Measurements from ENCODE around the gene ST3GAL4. TPM values are rescaled to one million over a fixed set of nuclear protein-coding genes. Genes with fewer than 3 reads are reported as not detected.

The ST3GAL4 gene
- total and polyA plus RNA-seq, 10 of the 15 experiments (the other 5 are each of a cell fraction or from before 2014, with no cell fraction given): 3.8 to 8.1 (median 6.5) TPM; not detected in 2

GRCh38 chr11:126434950-126435335 is 79.5 kb downstream of the ST3GAL4 start:
- TF ChIP-seq E2F4 (IDR thresholded peaks at IDR 0.05; ENCODE audit: low read depth, low read length) (no peak), ZNF384 (IDR thresholded peaks at IDR 0.05; ENCODE audit: borderline replicate concordance, low read depth, low read length) (no peak), CEBPZ (IDR thresholded peaks at IDR 0.05; ENCODE audit: low read depth, low read length) (no peak), EP300 (IDR thresholded peaks at IDR 0.05; ENCODE audit: borderline replicate concordance in 1 of 2, control insufficient read depth in 1 of 2, low read depth in 2 of 2, low read length in 2 of 2) (no peak), TARDBP (IDR thresholded peaks at IDR 0.05; ENCODE audit: borderline replicate concordance) (no peak), KLF5 (IDR thresholded peaks at IDR 0.05; ENCODE audit: partially characterized antibody) (no peak), MEF2A (IDR thresholded peaks at IDR 0.05; ENCODE audit: insufficient read depth, low read depth, low read length) (no peak), YY1 (IDR thresholded peaks at IDR 0.05; ENCODE audit: low read depth, low read length) (no peak), CEBPB (IDR thresholded peaks at IDR 0.05; ENCODE audit: borderline replicate concordance in 1 of 2, low read depth in 2 of 2, low read length in 2 of 2) (no peak), MTA2 (IDR thresholded peaks at IDR 0.05; ENCODE audit: low read depth) (no peak), RBBP5 (conservative IDR thresholded peaks at IDR 0.05) (no peak), CREB1 (IDR thresholded peaks at IDR 0.05; ENCODE audit: low read depth) (no peak)
- H3K79me2 ChIP-seq (ENCODE audit: control insufficient read depth, insufficient read depth, low read length): no peaks in the 10 kb centered on the region
- no peaks in the 10 kb centered on the region; a peak in 1 of 4 replicates for H3K27me3 ChIP-seq (replicated peaks in 1 of 2; ENCODE audit: control insufficient read depth in 2 of 2, insufficient read depth in 2 of 2, low read length in 1 of 2)
- no peaks in the 10 kb centered on the region for H3K4me1 ChIP-seq (ENCODE audit: control insufficient read depth, insufficient read depth, low read length)
- FAIRE-seq: no peak
- BruUV-seq (replicated peaks): no TSS peak
- H3K4me2 ChIP-seq (ENCODE audit: control insufficient read depth, insufficient read depth): no peak overlapping the region
- no peak overlapping the region for H2AFZ ChIP-seq (ENCODE audit: control insufficient read depth, low read depth, low read length)
- DNase-seq (ENCODE audit: low read depth, low spot score): no peak
- RAD21 ChIA-PET (ENCODE audit: unreplicated experiment): interaction anchor here (2.1 kb wide), 1 partner anchor 124 kb away, joined by 6 read pairs; no protein-coding TSS in a partner anchor
- no peak overlapping the region for H3K4me3 ChIP-seq
- no peak overlapping the region for H3K9ac ChIP-seq (ENCODE audit: control insufficient read depth, insufficient read depth, low read length)
- POLR2A ChIA-PET: no interaction called here
- no peaks in the 10 kb centered on the region for H3K9me3 ChIP-seq (replicated peaks; ENCODE audit: control insufficient read depth, insufficient read depth, low read length)
- SMC1A ChIA-PET (ENCODE audit: uncharacterized antibody, unreplicated experiment): interaction anchor here (0.9 kb wide), 1 partner anchor 123 kb away, joined by 3 read pairs; no protein-coding TSS in a partner anchor
- intact Hi-C loops (cut with micrococcal nuclease; ENCODE audit: unreplicated experiment) (no loop called here), in situ Hi-C loops (cut with MboI) (no loop called here)
- WGBS (ENCODE audit: insufficient coverage, insufficient replicate concordance, low lambda C conversion rate, missing lambda C conversion rate): 66% methylated on average over 9 of the region's 12 CpGs
- no peak overlapping the region for H3K27ac ChIP-seq (ENCODE audit: control insufficient read depth, insufficient read depth)
- CTCF ChIA-PET: interaction anchor here (2.4 to 2.8 kb wide), 2 partner anchors 45 to 124 kb away, joined by 10 to 12 read pairs; no protein-coding TSS in a partner anchor
- no peak for ATAC-seq
- H4K20me1 ChIP-seq (ENCODE audit: control insufficient read depth, insufficient read depth): no peaks in the 10 kb centered on the region; the same call in 1 of the 2 replicates
- no peaks in the 10 kb centered on the region for H3K36me3 ChIP-seq (ENCODE audit: control insufficient read depth in 2 of 2, insufficient read depth in 2 of 2, low read length in 1 of 2)

All from GM12878 (cell line).